GM19099 (cell line): ENCODE results near the gene ARSB.

Source experiments
- POLR2A ChIP-seq: IDR thresholded peaks from 3 replicates; pipeline ENCODE4 v1.6.1; 2011; ENCODE audit warnings: low read depth; ENCODE audit not compliant: insufficient read length; ENCODE audit errors: extremely low read depth

The ARSB gene

DNA sequence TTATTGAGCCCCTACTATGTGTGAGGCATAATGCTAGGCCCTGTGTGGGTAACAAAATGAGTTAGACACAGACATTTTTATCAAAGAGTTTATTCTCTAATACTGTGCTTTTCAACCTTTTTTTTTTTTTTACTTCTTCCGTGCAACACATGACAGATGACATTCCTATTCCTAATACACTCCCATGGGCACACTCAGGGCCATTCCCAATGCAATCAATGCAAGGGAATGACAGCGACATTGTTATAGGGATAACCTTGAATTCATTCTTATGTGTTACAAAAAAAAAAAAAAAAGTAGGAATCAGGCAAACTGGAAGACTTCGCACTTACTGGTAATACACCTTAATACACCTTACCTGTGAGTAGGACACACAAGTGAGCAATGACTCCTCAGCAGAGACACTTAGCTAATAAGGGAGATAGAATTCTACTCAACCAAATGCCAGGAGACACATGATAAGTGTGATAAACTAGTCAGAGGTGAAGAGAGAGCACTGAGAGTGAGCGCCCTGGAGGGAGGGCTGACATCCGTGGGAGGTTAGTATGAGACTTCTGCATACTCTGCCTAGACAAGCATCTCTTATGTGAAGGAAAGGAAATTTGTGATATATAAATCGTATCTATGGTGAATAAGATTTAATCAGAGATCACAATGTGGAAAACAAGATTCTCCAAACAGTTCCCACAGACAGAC, 21.0 kb upstream of the ARSB start:
- no peak for TF ChIP-seq POLR2A

DNA sequence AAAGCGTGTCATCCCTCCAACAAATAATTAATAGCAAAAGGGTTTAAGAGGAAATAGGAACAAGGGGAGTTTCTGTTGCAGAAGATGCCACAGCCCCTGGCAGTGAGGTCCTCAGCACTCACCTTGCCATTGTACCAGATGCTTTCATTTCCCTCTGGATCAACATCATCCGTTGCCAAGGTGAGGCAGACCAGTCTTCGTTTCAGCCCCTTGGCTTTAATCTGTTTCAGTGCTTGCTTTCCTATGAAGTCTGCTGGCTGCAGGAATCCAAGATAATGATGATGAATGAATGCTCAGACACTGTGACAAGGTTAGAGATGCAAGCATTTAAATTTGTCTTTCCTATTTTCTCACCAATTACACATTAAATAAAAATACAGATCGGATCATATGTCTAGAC, 20.0 kb upstream of the ARSB start:
- no peak for TF ChIP-seq POLR2A

DNA sequence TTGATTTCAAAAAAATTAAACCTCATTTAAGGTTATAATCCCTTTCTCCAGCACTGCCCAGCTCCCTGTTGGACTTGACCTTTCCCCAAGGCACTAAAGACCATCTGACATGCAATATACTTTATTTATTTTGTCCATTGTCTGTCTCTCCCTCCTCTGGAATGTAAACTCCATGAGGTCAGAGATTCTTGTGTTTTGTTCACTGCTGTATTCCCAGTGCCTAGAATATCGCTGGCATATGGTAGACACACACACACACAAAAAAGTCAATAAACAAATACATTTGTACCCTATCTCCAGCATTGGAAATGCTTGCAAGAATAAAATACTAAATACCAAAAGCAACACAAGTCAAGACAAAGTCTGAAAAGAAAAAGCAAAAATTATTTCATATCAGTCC, 17.3 kb upstream of the ARSB start:
- TF ChIP-seq POLR2A: no peak

DNA sequence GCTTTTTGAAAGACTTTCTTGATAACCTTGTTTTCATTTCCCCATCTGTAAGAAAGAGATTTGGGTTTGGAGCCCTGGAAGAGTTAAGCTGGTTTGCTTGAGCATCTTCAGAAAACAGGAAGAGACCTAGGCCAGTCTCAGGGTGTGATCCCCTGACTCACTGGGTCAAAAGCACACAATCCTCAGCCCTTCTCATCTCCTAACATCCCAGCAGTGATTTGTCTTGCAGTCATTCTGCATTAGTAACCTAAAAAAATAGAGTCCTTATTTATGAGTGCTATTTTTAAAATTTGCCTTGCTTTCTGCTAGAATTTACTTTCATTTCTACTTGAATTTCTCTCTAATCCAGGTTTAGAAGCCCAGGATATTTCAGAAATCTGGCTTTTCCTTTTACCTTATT, 16.4 kb upstream of the ARSB start:
- no peak for TF ChIP-seq POLR2A

DNA sequence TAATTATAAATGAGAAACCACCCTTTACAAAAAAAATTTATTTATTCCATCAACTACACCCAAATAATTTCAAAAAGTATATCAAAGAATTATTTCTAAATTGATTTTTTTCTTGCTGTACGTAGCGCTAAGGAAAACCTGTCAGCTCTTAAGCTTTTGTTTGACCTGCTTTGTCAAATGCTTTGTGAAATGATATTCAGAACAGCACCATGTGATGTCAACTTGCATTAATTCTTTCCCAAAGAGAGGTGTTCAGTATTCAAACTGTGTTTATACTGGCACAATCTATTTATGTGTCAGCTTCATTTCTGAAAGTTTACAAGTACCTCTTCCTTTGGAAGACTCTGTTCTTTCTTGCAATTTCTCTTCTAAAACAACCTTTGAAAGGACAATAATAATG, 12.0 kb upstream of the ARSB start:
- no peak for TF ChIP-seq POLR2A

DNA sequence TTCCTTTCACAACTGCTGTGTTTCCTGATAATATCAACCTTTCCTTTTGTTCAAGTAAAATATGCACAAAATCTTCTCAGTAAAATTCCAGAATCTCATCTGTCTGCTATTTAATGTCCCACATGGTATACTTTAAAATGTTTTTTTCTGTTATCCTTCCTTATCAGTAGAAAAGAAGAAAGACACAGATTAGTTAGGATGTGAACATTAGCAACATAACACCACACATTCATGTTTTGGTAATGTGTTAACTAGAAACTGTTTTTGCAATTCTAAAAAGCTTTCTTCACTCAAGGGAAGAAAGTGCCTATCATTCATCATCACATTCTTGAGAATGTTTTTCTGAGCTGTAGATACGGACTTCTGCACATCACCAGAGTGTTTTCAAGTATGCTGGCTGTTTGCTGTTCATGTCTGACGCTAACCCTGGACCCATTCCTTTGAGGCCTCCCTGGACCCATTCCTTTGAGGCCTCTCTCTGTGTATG, 10.5 kb upstream of the ARSB start:
- TF ChIP-seq POLR2A: no peak

DNA sequence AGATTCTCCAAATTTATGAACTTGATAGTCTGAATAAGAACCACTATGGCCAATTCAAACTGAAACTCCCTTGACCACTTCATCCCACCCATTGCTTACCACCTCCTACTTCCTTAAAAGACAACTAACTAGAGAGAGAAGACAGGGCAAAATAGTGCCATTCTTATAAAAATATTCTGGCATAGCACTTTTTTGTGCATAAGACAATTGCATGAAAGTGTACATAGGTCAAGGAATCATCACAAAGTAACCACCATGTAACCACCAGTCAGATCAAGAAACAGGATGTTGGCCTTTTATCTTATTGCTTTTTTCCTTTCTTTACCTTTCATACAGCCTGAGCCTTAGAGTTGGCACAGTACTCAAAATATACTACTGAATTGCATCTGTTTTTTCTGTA, 8.1 kb upstream of the ARSB start:
- no peak for TF ChIP-seq POLR2A

DNA sequence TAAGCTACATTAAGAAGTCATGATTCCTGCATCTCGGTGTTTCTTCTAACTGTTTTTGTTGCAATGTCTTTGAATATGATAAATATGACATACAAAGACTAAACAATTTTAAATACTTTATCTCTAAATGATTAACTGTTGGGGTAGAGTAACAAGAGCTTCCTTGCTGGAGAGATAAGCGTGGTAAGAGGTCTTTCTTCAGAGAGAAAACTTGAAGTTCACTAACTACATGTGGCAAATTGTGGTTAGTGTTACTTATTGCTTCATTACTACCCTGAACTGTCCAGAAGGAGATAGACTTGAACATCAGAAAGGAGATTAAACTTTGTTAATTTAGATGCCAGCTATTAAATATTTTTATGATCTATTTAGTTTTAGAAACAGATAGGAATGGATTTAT, 7.0 kb upstream of the ARSB start:
- no peak for TF ChIP-seq POLR2A

DNA sequence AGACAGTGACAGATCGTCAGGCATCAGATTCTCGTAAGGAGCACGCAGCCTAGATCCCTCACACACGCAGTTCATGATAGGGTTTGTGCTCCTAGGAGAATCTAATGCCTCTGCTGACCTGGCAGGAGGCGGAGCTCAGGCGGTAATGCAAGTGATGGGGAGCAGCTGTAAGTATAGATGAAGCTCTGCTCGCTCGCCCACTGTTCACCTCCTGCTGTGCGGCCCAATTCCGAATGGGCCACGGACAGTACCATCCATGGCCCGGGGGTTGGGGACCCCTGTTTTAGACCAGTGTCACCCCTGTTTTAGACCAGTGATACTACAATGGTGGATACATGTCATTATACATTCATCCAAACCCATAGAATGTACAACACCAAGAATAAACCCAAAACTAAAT, 4.0 kb upstream of the ARSB start:
- TF ChIP-seq POLR2A: no peak

DNA sequence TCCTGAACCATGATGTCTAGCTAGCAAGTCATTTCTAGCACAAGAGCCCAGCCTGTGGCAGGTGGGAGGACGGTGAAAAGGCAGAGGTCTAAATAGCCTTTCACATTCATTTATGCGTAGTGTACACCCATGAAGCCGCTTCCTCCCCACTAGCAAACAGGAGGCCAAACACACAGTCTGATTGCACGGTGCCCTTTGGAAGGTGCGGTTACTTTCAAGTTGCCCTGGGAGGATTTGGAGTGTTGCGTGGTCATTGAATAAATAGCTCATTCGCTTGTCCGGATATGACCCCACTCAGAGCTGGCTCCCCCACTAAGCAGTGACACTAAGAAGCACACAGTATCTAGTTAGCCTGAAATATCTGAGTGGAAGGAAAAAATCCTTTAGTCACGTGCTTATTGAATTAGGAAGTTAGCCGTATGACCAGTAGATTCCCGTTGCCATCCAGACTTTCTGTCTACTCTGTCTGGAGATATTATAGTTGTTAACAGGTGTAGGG, 664 bp upstream of the ARSB start:
- TF ChIP-seq POLR2A: peak; percentile 61

DNA sequence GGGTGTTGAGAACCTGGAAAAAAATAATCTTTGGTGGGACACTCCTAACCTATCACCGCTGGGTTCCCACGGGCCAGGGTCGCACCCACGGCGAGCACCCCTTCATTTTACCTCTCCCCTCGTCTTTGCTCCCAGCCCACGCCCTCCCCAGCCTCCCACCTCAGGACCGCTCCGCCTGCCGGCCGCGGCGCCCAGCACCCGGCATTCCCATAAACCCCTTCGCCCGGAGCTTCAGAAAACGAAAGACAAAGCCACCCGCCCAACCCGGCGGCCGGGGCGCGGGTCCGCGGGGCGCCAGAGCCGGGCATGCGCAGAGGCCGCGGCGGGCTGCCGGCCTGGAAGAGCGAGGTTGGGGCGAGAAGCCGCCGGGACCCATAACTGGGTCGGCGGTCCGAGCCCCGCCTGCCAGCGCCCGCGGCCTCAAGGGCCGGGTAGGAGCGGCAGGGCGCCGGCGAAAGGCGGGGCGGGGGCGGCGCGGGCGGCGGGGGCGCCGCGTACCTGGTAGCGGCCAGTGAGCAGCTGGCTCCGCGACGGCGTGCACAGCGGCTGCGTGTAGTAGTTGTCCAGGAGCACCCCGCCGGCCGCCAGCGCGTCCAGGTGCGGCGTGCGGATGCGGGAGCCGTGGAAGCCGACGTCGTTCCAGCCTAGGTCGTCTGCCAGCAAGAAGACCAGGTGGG, 533 bp downstream of the ARSB start:
- TF ChIP-seq POLR2A: peak; percentile 77

DNA sequence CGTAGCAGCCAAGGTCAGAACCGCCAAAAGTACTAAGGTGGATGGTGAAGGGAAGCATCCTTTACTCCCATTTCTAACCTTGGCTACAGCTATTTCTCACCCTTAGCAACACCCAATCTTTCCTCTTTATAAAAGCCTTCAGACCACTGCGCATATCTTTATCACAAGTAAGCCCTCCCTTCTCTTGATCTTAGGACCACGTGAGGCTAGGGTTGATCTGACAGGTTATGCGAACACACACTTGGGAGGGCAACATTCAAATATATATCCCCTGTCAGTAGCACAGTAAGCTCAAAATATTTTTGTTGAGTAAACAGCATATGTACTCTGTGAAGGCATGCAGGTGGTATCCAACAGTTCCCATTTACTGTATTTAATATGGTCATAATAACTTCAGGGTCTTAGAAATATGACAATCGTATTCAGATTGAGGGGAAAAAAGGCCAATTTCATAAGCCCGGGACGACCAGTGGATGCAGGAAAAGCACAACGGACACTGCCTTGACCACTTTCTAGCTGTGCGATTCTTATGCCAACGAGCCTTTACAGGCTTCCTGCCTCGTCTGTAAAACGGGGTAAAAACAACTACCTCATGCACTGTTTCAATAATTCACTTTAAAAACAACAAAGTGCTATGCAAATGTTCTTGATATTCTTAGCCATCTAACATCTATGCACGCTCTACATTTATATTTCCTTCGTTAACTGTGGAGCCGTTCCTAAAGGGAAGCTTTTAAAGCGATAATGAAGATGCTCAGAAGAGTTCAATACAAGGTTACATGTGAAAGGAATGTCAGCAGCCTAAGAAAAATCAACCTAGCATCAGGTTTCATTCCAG, 1.3 kb downstream of the ARSB start:
- TF ChIP-seq POLR2A: peak; percentile 13

DNA sequence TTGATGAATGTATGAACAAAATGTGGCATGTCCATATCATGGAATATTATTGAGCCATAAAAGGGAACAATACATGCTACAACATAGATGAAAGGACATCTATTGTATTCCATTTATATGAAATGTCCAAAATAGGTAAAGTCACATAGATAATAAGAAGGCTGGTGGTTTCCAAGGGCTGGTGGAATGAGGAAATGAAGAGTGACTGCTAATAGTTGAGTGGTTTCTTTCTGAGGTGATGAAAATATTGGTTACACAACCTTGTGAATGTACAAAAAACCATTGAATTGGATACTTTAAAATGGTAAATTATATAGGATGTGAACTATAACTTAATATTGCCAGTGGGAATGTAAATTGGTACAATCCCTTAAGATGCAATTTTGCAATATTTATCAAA, 5.2 kb downstream of the ARSB start:
- TF ChIP-seq POLR2A: no peak

DNA sequence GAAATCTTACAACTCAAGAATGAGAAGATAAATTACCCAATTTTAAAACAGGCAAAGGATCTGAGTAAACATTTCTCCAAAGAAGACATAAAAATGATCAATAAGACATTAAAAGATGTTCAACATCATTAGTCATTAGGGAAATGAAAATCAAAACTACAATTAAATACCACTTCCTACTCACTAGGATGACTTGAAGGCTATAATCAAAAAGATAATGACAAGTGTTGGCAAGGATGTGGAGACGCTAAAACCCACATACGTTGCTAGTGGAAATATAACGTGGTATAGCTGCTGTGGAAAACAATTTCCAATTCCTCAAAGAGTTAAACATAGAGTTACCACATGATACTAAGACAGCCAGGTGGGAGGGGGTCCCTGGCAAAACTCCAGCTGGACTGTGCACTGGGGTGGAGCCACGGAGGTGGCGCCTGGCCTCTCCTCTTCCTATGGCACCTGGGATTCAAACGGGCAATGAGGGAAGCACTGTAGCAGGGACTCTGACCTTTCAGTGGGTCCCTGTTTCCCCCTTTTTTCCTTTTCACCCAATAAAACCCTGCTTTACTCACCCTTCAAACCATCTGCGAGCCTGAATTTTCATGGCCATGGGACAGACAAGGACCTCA, 5.9 kb downstream of the ARSB start:
- no peak for TF ChIP-seq POLR2A

DNA sequence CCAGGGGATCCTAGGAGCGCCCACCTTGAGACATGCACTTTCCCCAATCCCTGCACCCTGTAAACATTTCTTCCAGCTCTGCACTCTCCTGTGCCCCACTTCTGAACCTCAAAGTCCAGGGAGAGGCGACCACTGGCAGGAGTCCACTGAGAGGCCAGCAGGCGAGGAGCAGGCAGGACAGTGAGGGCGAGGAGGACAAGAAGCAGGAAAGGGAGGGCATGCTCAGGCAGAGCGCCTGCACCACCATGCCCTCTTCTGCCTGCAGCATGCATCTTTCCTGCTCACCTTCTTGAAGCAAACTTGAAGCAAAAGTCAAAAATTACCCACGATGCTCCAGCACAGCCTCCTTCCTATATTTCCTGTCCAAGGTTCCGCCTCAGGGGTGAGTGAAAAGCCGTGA, 10.1 kb downstream of the ARSB start:
- no peak for TF ChIP-seq POLR2A
